SK-N-MC (cell line): ENCODE data around the gene AUTS2.

Source experiments
- DNase-seq: peaks from one replicate; pipeline ENCODE4 v3.0.0-alpha.2; 2011; ENCODE audit warnings: low read depth, low spot score
- H3K27ac ChIP-seq: fragments of 200-600 bp; sonication (generic); 2 replicates; pipeline ENCODE4 v1.5.1; 2016; ENCODE audit warnings: mixed run types
- H3K36me3 ChIP-seq: fragments of 200-600 bp; sonication (generic); 2 replicates; pipeline ENCODE4 v1.6.1; 2017; ENCODE audit warnings: antibody characterized with exemption, low read length, mixed read lengths; ENCODE audit not compliant: insufficient read depth
- H3K4me3 ChIP-seq: fragments of 200-600 bp; sonication (generic); 2 replicates; pipeline ENCODE4 v1.5.1; 2016
- H3K9ac ChIP-seq: fragments of 200-600 bp; sonication (generic); 2 replicates; pipeline ENCODE4 v1.8.0; 2017; ENCODE audit warnings: mixed run types, mixed read lengths; ENCODE audit not compliant: insufficient read length
- H3K9me3 ChIP-seq: fragments of 200-600 bp; sonication (generic); 2 replicates; pipeline ENCODE4 v1.6.1; 2017; ENCODE audit warnings: low read depth, mild to moderate bottlenecking, antibody characterized with exemption, low read length, moderate library complexity, mixed read lengths
- EZH2 ChIP-seq: fragments of 200-600 bp; sonication (generic); IDR thresholded peaks from one replicate; pipeline ENCODE4 v1.6.1; 2017; ENCODE audit warnings: antibody characterized with exemption
- FOXP2 ChIP-seq: optimal IDR thresholded peaks from 2 replicates; pipeline ENCODE3; 2011; ENCODE audit warnings: mild to moderate bottlenecking, moderate library complexity; ENCODE audit not compliant: insufficient read depth; ENCODE audit errors: extremely low read length, control extremely low read depth
- POLR2AphosphoS5 ChIP-seq: IDR thresholded peaks from 2 replicates; pipeline ENCODE4 v1.6.1; 2012; ENCODE audit warnings: mild to moderate bottlenecking, low read depth, low read length, borderline replicate concordance

The AUTS2 gene

GRCh38 chr7:70154521-70155180 is 556.4 kb downstream of the AUTS2 start:
- H3K36me3 ChIP-seq: no peaks in the 10 kb centered on the region
- no peak overlapping the region for H3K4me3 ChIP-seq
- DNase-seq: no peak
- H3K27ac ChIP-seq: no peak overlapping the region
- H3K9ac ChIP-seq: no peak overlapping the region
- no peaks in the 10 kb centered on the region for H3K9me3 ChIP-seq
- TF ChIP-seq POLR2AphosphoS5 (no peak), EZH2 (no peak), FOXP2 (no peak)

GRCh38 chr7:70156057-70156456 is 557.8 kb downstream of the AUTS2 start:
- H3K9ac ChIP-seq: no peak overlapping the region
- H3K27ac ChIP-seq: no peak overlapping the region
- no peaks in the 10 kb centered on the region for H3K9me3 ChIP-seq
- no peaks in the 10 kb centered on the region for H3K36me3 ChIP-seq
- no peak overlapping the region for H3K4me3 ChIP-seq
- TF ChIP-seq FOXP2: no peak
- TF ChIP-seq EZH2: no peak
- no peak for TF ChIP-seq POLR2AphosphoS5
- DNase-seq: no peak

GRCh38 chr7:70159121-70159520 is 560.8 kb downstream of the AUTS2 start:
- Histone ChIP-seq H3K27ac (no peak overlapping the region), H3K9me3 (no peaks in the 10 kb centered on the region), H3K4me3 (no peak overlapping the region), H3K36me3 (no peaks in the 10 kb centered on the region), H3K9ac (no peak overlapping the region)
- TF ChIP-seq POLR2AphosphoS5: no peak
- TF ChIP-seq FOXP2: no peak
- no peak for TF ChIP-seq EZH2
- no peak for DNase-seq

- no peak for TF ChIP-seq POLR2AphosphoS5
- no peak for TF ChIP-seq EZH2
- no peak for TF ChIP-seq FOXP2
- no peak overlapping the region for H3K27ac ChIP-seq
- no peaks in the 10 kb centered on the region for H3K36me3 ChIP-seq
- H3K4me3 ChIP-seq: no peak overlapping the region
- H3K9me3 ChIP-seq: peaks cover 5% of the 10 kb centered on the region; the same call in 1 of the 2 replicates
- no peak overlapping the region for H3K9ac ChIP-seq
- DNase-seq: no peak
Measured at GRCh38 chr7:70165477-70166170, 567.3 kb downstream of the AUTS2 start.

- H3K27ac ChIP-seq: no peak overlapping the region
- no peak overlapping the region for H3K4me3 ChIP-seq
- no peak for DNase-seq
- peaks cover 5% of the 10 kb centered on the region; the same call in 1 of the 2 replicates for H3K9me3 ChIP-seq
- no peak for TF ChIP-seq POLR2AphosphoS5
- no peak for TF ChIP-seq EZH2
- TF ChIP-seq FOXP2: no peak
- H3K36me3 ChIP-seq: no peaks in the 10 kb centered on the region
- no peak overlapping the region for H3K9ac ChIP-seq
Measured at GRCh38 chr7:70171369-70171920, 573.2 kb downstream of the AUTS2 start.

- no peak overlapping the region for H3K9ac ChIP-seq
- H3K36me3 ChIP-seq: no peaks in the 10 kb centered on the region
- no peak for DNase-seq
- H3K4me3 ChIP-seq: no peak overlapping the region
- no peak overlapping the region for H3K27ac ChIP-seq
- TF ChIP-seq FOXP2 (no peak), POLR2AphosphoS5 (no peak), EZH2 (no peak)
- H3K9me3 ChIP-seq: no peaks in the 10 kb centered on the region; the same call in 1 of the 2 replicates
Measured at GRCh38 chr7:70177166-70177565, 578.9 kb downstream of the AUTS2 start.

- H3K4me3 ChIP-seq: no peak overlapping the region
- no peak overlapping the region for H3K27ac ChIP-seq
- no peaks in the 10 kb centered on the region for H3K36me3 ChIP-seq
- TF ChIP-seq EZH2 (no peak), POLR2AphosphoS5 (no peak), FOXP2 (no peak)
- H3K9me3 ChIP-seq: no peaks in the 10 kb centered on the region; the same call in 1 of the 2 replicates
- H3K9ac ChIP-seq: no peak overlapping the region
- DNase-seq: no peak
Measured at GRCh38 chr7:70178211-70178610, 579.9 kb downstream of the AUTS2 start.

- no peaks in the 10 kb centered on the region; the same call in 1 of the 2 replicates for H3K9me3 ChIP-seq
- no peak for TF ChIP-seq FOXP2
- no peak for TF ChIP-seq POLR2AphosphoS5
- TF ChIP-seq EZH2: no peak
- H3K27ac ChIP-seq: no peak overlapping the region
- no peaks in the 10 kb centered on the region for H3K36me3 ChIP-seq
- DNase-seq: no peak
- no peak overlapping the region for H3K9ac ChIP-seq
- H3K4me3 ChIP-seq: no peak overlapping the region
Measured at GRCh38 chr7:70178787-70179186, 580.5 kb downstream of the AUTS2 start.

- Histone ChIP-seq H3K4me3 (no peak overlapping the region), H3K27ac (no peak overlapping the region), H3K36me3 (no peaks in the 10 kb centered on the region), H3K9ac (no peak overlapping the region), H3K9me3 (no peaks in the 10 kb centered on the region)
- TF ChIP-seq FOXP2 (no peak), EZH2 (no peak), POLR2AphosphoS5 (no peak)
- DNase-seq: no peak
Measured at GRCh38 chr7:70182521-70182920, 584.2 kb downstream of the AUTS2 start.
